ENCODE results near the gene MTHFR.

DNA sequence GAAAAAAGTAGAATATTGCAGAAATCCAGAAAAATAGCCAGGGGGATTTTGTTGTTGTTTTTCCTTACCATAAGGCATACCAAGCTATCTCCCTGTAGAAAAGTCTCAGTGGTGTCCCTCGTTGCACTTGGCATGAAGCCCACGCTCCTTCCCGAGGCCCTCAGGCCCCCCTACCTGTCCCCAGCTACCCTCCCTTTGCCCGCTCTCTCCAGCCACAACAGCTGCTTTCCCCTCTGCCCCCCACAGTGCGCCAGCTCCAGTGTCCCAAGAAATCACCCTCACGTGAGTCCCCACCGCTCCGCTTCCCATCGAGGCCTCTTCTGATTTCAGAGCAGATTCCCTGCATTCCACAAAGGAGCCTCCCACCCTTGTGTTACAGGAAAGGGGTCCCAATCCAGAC, 61.5 kb downstream of the MTHFR start:
- TF ChIP-seq POLR2AphosphoS5 (IDR thresholded peaks at IDR 0.05; ENCODE audit: low read depth, low read length), result no peak
- TF ChIP-seq, protein P1, sequence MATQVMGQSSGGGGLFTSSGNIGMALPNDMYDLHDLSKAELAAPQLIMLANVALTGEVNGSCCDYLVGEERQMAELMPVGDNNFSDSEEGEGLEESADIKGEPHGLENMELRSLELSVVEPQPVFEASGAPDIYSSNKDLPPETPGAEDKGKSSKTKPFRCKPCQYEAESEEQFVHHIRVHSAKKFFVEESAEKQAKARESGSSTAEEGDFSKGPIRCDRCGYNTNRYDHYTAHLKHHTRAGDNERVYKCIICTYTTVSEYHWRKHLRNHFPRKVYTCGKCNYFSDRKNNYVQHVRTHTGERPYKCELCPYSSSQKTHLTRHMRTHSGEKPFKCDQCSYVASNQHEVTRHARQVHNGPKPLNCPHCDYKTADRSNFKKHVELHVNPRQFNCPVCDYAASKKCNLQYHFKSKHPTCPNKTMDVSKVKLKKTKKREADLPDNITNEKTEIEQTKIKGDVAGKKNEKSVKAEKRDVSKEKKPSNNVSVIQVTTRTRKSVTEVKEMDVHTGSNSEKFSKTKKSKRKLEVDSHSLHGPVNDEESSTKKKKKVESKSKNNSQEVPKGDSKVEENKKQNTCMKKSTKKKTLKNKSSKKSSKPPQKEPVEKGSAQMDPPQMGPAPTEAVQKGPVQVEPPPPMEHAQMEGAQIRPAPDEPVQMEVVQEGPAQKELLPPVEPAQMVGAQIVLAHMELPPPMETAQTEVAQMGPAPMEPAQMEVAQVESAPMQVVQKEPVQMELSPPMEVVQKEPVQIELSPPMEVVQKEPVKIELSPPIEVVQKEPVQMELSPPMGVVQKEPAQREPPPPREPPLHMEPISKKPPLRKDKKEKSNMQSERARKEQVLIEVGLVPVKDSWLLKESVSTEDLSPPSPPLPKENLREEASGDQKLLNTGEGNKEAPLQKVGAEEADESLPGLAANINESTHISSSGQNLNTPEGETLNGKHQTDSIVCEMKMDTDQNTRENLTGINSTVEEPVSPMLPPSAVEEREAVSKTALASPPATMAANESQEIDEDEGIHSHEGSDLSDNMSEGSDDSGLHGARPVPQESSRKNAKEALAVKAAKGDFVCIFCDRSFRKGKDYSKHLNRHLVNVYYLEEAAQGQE (IDR thresholded peaks at IDR 0.05; ENCODE audit: insufficient read depth in 1 of 2, low read depth in 2 of 2, low read length in 2 of 2), result no peak
- TF ChIP-seq TAF1 (IDR thresholded peaks at IDR 0.05; ENCODE audit: borderline replicate concordance, insufficient read depth, low read length), result no peak
- TF ChIP-seq SIN3A (IDR thresholded peaks at IDR 0.05; ENCODE audit: borderline replicate concordance, insufficient read depth, low read length), result no peak

All from PFSK-1 (cell line).